GM12873 (cell line): ENCODE measurements around the gene TRAPPC10.

Source experiments
- TF ChIP-seq, protein P1 (sequence below): IDR thresholded peaks from 2 replicates; pipeline ENCODE4 v1.5.1; 2012; ENCODE audit warnings: low read depth, mild to moderate bottlenecking, moderate library complexity, low read length, control low read depth; ENCODE audit not compliant: insufficient read depth; ENCODE audit errors: missing control alignments

TRAPPC10 gene

GRCh38 chr21:44053567-44053966 lies 41.5 kb downstream of the TRAPPC10 start:
- TF ChIP-seq, protein P1, sequence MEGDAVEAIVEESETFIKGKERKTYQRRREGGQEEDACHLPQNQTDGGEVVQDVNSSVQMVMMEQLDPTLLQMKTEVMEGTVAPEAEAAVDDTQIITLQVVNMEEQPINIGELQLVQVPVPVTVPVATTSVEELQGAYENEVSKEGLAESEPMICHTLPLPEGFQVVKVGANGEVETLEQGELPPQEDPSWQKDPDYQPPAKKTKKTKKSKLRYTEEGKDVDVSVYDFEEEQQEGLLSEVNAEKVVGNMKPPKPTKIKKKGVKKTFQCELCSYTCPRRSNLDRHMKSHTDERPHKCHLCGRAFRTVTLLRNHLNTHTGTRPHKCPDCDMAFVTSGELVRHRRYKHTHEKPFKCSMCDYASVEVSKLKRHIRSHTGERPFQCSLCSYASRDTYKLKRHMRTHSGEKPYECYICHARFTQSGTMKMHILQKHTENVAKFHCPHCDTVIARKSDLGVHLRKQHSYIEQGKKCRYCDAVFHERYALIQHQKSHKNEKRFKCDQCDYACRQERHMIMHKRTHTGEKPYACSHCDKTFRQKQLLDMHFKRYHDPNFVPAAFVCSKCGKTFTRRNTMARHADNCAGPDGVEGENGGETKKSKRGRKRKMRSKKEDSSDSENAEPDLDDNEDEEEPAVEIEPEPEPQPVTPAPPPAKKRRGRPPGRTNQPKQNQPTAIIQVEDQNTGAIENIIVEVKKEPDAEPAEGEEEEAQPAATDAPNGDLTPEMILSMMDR, result no peak

DNA sequence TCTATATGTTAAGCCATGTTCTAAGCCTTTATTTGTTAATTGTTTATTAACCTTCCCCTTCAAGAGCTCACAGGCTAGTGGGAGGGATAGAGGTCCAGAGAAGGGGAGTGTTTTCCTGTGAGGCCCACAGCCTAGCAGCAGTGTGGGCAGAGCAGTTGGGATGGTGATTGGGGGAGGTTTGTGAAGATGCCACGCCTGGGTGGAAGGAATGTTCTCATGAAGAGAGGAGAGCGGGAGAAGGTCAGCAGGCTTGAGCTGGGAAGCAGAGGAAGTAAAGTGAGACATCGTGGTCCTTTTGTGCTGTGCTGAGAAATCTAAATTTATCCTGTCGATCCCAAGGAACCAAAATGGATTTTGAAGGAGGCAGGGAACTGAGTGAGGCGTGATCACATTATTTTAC lies 42.6 kb downstream of the TRAPPC10 start:
- TF ChIP-seq, protein P1, result no peak

DNA sequence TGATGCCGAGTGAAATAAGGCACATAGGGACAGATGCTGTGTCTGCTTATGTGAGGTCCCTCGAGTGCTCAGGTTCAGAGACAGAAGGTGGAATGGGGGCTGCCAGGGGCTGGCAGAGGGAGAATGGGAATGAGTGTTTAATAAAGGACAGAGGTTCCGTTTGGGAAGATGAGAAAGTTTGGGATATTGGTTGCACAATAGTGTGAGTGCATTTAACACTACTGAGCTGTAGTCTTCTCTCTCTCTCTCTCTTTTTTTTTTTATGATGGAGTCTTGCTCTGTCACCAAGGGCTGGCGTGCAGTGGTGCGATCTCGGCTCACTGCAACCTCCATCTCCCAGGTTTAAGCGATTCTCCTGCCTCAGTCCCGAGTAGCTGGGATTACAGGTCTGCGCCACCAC lies 44.9 kb downstream of the TRAPPC10 start:
- TF ChIP-seq, protein P1, result no peak

DNA sequence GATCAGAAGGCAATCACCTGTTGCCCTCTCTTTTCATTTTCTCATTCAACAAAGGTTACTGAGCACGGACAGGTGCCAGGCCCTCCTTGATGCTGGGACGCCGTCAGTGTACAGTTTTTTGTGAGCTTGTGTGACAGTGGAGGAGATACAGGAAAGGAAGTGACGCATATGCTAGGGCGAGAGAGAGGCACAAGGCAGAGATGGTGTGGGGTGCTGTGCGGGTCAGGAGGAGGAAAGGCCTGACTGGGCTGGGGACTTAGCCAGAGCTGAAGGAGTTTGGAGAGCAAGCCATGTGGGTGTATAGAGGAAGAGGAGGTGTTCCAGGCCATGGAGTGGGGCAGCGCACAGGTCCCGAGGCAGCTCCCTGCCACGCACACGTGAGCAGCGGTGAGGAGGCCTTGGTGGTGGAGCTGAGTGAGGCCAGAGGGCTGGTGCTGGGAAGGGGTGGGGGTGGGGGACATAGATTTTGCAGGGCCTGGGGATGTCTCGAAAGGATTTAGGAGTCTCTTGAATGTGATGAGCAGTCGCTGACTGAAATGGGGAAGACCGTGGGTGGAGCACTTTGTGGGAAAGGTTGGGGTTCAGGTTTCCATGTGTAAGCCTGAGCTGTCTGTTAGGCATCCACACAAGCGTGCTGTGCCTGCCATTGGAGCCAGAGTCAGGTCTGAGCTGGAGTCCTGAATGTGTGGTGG lies 46.0 kb downstream of the TRAPPC10 start:
- TF ChIP-seq, protein P1, result no peak

GRCh38 chr21:44058652-44058964 lies 46.5 kb downstream of the TRAPPC10 start:
- TF ChIP-seq, protein P1, result no peak

GRCh38 chr21:44058981-44059380 lies 46.9 kb downstream of the TRAPPC10 start:
- TF ChIP-seq, protein P1, result no peak

DNA sequence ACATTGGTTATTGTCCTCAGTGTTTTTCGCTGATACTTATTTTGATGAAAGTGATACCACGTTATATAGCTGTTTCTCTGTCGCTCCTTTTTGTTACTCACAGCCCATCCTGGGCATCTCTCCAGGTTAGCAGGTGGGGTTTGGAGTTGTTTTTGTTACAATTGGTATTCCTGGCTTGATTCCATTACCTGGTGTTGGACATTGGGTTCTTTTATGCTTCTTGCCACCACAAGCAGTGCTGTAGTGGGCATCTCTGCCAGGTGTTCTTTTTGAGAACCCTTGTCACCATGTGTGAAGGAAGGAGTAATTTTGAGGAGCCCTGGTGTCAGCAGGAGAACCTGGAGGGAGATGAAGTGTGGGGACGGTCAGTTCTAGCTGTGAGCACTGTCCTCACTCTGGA lies 47.6 kb downstream of the TRAPPC10 start:
- TF ChIP-seq, protein P1, result no peak
